ENCODE data around the gene DPY19L3. TPM values are rescaled to one million over a fixed set of nuclear protein-coding genes. Genes with fewer than 3 reads are reported as not detected.

Gene DPY19L3
- polyA plus RNA-seq, 1 donor from 2014 or later: 26.7 TPM

DNA sequence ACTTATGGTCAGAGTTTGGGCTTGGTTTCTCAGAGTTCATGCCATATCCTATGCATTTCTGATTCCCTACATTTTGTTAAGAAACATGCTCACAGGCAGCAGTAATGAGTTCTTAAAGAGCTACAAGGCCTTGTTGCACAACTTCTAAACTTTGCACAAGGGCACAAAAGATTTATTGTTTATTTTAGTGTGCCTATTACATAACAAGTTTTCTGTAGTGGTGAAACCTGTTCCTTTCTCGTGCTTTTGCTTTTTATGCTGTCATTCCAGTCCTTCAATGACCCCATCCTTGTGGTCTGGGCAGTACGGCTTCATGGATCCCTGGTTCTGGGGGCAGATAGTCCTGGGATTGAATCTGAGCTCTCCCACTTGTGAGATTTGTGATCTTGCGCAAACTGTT lies 42.4 kb upstream of the DPY19L3 start:
- Histone ChIP-seq H3K27ac (ENCODE audit: low read length) (no peak overlapping the region), H3K36me3 (ENCODE audit: insufficient read depth, low read length) (no peaks in the 10 kb centered on the region), H3K4me3 (ENCODE audit: low read length) (no peak overlapping the region), H3K27me3 (ENCODE audit: insufficient read depth, low read depth, low read length) (no peaks in the 10 kb centered on the region), H4K20me1 (ENCODE audit: insufficient read depth) (no peaks in the 10 kb centered on the region), H3F3A (ENCODE audit: insufficient read depth, low read length, poor library complexity, severe bottlenecking) (no peaks in the 10 kb centered on the region), H3K9ac (ENCODE audit: low read length) (no peak overlapping the region), H3K9me2 (ENCODE audit: insufficient read depth, low read length) (no peaks in the 10 kb centered on the region), H2AFZ (ENCODE audit: low read depth, low read length) (no peak overlapping the region), H3K9me3 (ENCODE audit: low read length) (no peaks in the 10 kb centered on the region), H3K4me2 (ENCODE audit: low read length) (no peak overlapping the region), H3K79me2 (replicated peaks; ENCODE audit: insufficient read depth, low read length) (no peaks in the 10 kb centered on the region)
- TF ChIP-seq MXI1 (conservative IDR thresholded peaks at IDR 0.05; ENCODE audit: poor library complexity, severe bottlenecking): no peak
- TF ChIP-seq, protein P1, sequence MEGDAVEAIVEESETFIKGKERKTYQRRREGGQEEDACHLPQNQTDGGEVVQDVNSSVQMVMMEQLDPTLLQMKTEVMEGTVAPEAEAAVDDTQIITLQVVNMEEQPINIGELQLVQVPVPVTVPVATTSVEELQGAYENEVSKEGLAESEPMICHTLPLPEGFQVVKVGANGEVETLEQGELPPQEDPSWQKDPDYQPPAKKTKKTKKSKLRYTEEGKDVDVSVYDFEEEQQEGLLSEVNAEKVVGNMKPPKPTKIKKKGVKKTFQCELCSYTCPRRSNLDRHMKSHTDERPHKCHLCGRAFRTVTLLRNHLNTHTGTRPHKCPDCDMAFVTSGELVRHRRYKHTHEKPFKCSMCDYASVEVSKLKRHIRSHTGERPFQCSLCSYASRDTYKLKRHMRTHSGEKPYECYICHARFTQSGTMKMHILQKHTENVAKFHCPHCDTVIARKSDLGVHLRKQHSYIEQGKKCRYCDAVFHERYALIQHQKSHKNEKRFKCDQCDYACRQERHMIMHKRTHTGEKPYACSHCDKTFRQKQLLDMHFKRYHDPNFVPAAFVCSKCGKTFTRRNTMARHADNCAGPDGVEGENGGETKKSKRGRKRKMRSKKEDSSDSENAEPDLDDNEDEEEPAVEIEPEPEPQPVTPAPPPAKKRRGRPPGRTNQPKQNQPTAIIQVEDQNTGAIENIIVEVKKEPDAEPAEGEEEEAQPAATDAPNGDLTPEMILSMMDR (IDR thresholded peaks at IDR 0.05; ENCODE audit: poor library complexity, severe bottlenecking): no peak
- TF ChIP-seq, protein P2, sequence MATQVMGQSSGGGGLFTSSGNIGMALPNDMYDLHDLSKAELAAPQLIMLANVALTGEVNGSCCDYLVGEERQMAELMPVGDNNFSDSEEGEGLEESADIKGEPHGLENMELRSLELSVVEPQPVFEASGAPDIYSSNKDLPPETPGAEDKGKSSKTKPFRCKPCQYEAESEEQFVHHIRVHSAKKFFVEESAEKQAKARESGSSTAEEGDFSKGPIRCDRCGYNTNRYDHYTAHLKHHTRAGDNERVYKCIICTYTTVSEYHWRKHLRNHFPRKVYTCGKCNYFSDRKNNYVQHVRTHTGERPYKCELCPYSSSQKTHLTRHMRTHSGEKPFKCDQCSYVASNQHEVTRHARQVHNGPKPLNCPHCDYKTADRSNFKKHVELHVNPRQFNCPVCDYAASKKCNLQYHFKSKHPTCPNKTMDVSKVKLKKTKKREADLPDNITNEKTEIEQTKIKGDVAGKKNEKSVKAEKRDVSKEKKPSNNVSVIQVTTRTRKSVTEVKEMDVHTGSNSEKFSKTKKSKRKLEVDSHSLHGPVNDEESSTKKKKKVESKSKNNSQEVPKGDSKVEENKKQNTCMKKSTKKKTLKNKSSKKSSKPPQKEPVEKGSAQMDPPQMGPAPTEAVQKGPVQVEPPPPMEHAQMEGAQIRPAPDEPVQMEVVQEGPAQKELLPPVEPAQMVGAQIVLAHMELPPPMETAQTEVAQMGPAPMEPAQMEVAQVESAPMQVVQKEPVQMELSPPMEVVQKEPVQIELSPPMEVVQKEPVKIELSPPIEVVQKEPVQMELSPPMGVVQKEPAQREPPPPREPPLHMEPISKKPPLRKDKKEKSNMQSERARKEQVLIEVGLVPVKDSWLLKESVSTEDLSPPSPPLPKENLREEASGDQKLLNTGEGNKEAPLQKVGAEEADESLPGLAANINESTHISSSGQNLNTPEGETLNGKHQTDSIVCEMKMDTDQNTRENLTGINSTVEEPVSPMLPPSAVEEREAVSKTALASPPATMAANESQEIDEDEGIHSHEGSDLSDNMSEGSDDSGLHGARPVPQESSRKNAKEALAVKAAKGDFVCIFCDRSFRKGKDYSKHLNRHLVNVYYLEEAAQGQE (IDR thresholded peaks at IDR 0.05; ENCODE audit: borderline replicate concordance): no peak
- TF ChIP-seq POLR2AphosphoS5 (IDR thresholded peaks at IDR 0.05): no peak
- no peak for TF ChIP-seq TAF1 (IDR thresholded peaks at IDR 0.05; ENCODE audit: low read depth)
- TF ChIP-seq SMC3 (conservative IDR thresholded peaks at IDR 0.05; ENCODE audit: poor library complexity): no peak
- TF ChIP-seq EZH2 (IDR thresholded peaks at IDR 0.05; ENCODE audit: borderline replicate concordance, insufficient read depth, low read length, poor library complexity, severe bottlenecking): no peak
- no peak for TF ChIP-seq RAD21 (conservative IDR thresholded peaks at IDR 0.05)
- no peak for TF ChIP-seq EP300 (conservative IDR thresholded peaks at IDR 0.05; ENCODE audit: poor library complexity, severe bottlenecking)

- H4K20me1 ChIP-seq (ENCODE audit: insufficient read depth): no peaks in the 10 kb centered on the region
Measured at GRCh38 chr19:32363632-32364031, 41.9 kb upstream of the DPY19L3 start.

More at GRCh38 chr19:32363632-32364031, 41.9 kb upstream of the DPY19L3 start:
- no peaks in the 10 kb centered on the region for H3K27me3 ChIP-seq (ENCODE audit: insufficient read depth, low read depth, low read length)
- no peaks in the 10 kb centered on the region for H3K9me3 ChIP-seq (ENCODE audit: low read length)
- TF ChIP-seq, protein P1 (IDR thresholded peaks at IDR 0.05; ENCODE audit: poor library complexity, severe bottlenecking): no peak
- TF ChIP-seq SMC3 (conservative IDR thresholded peaks at IDR 0.05; ENCODE audit: poor library complexity): no peak
- peaks cover under 1% of the 10 kb centered on the region for H3K79me2 ChIP-seq (replicated peaks; ENCODE audit: insufficient read depth, low read length)
- no peak overlapping the region for H2AFZ ChIP-seq (ENCODE audit: low read depth, low read length)
- no peak overlapping the region for H3K4me2 ChIP-seq (ENCODE audit: low read length)
- no peaks in the 10 kb centered on the region for H3F3A ChIP-seq (ENCODE audit: insufficient read depth, low read length, poor library complexity, severe bottlenecking)
- no peak overlapping the region for H3K9ac ChIP-seq (ENCODE audit: low read length)
- H3K4me3 ChIP-seq (ENCODE audit: low read length): no peak overlapping the region
- no peaks in the 10 kb centered on the region for H3K9me2 ChIP-seq (ENCODE audit: insufficient read depth, low read length)
- H3K27ac ChIP-seq (ENCODE audit: low read length): no peak overlapping the region
- H3K36me3 ChIP-seq (ENCODE audit: insufficient read depth, low read length): no peaks in the 10 kb centered on the region

All from neural cell (in vitro differentiated cells).